A673 (cell line): ENCODE data around the gene SUPT6H. TPM values are rescaled to one million over a fixed set of nuclear protein-coding genes. Genes with fewer than 3 reads are reported as not detected.

ENCODE experiments used
- BruUV-seq: library from RNA; stranded (reverse); fragments of 400-500 nt; replicated peaks from 2 replicates; lab custom pipeline; 2021; lab: Mats Ljungman, UMichigan
- CTCF ChIA-PET: fragments of 300-600 bp; sonication (Branson Sonifier 250); formaldehyde crosslinking; loops from one replicate; lab custom pipeline; 2022; ENCODE audit warnings: antibody characterized with exemption; lab: Charles Lee
- POLR2A ChIA-PET: fragments of 300-600 bp; sonication (Branson Sonifier 250); formaldehyde crosslinking; loops from one replicate; lab custom pipeline; 2022; ENCODE audit warnings: antibody characterized with exemption; ENCODE audit not compliant: low non-redundant PET; lab: Charles Lee
- DNase-seq: peaks from one replicate; pipeline ENCODE4 v3.0.0-alpha.2; 2015; ENCODE audit warnings: low spot score
- H3K27ac ChIP-seq: fragments of 200-600 bp; sonication (generic); 2 replicates; pipeline ENCODE4 v1.5.1; 2016; ENCODE audit warnings: mixed run types, low read depth, mild to moderate bottlenecking, mixed read lengths, antibody characterized with exemption, low read length; ENCODE audit not compliant: poor library complexity, severe bottlenecking
- H3K27me3 ChIP-seq: fragments of 200-600 bp; sonication (generic); replicated peaks from 2 replicates; pipeline ENCODE4 v1.6.1; 2017; ENCODE audit warnings: mixed run types, low read depth, mild to moderate bottlenecking, mixed read lengths, antibody characterized with exemption, low read length; ENCODE audit not compliant: insufficient read depth, poor library complexity
- H3K36me3 ChIP-seq: fragments of 200-600 bp; sonication (generic); 2 replicates; pipeline ENCODE4 v1.6.1; 2016; ENCODE audit warnings: mixed run types, mild to moderate bottlenecking, mixed read lengths, antibody characterized with exemption, low read length; ENCODE audit not compliant: insufficient read depth, poor library complexity, severe bottlenecking
- H3K4me1 ChIP-seq: fragments of 200-600 bp; sonication (generic); 2 replicates; pipeline ENCODE4 v1.6.1; 2017; ENCODE audit warnings: mixed run types, mild to moderate bottlenecking, mixed read lengths, antibody characterized with exemption, low read length; ENCODE audit not compliant: insufficient read depth, poor library complexity, severe bottlenecking
- H3K4me3 ChIP-seq: fragments of 200-600 bp; sonication (generic); 2 replicates; pipeline ENCODE4 v1.5.1; 2016; ENCODE audit warnings: low read depth, mixed run types, mild to moderate bottlenecking, mixed read lengths, low read length; ENCODE audit not compliant: poor library complexity, severe bottlenecking
- H3K9me3 ChIP-seq: fragments of 200-600 bp; sonication (generic); 2 replicates; pipeline ENCODE4 v1.6.1; 2016; ENCODE audit warnings: mixed run types, low read depth, mild to moderate bottlenecking, mixed read lengths, antibody characterized with exemption, low read length; ENCODE audit not compliant: poor library complexity, severe bottlenecking
- CTCF ChIP-seq: fragments of 300-800, 200-600 bp; sonication (generic); conservative IDR thresholded peaks from 2 replicates; pipeline ENCODE4 v1.5.1; 2017; ENCODE audit warnings: low read depth, mild to moderate bottlenecking, antibody characterized with exemption, low read length, moderate library complexity, mixed read lengths
- EZH2 ChIP-seq: fragments of 200-600 bp; sonication (generic); IDR thresholded peaks from 2 replicates; pipeline ENCODE4 v1.6.1; 2017; ENCODE audit warnings: borderline replicate concordance, low read depth, mild to moderate bottlenecking, mixed read lengths, antibody characterized with exemption, low read length; ENCODE audit not compliant: poor library complexity, severe bottlenecking
- intact Hi-C: fragments of 100-400 bp; cut with micrococcal nuclease; formaldehyde crosslinking; loops from one replicate; pipeline ENCODE4 v1.10.0; 2022; ENCODE audit not compliant: unreplicated experiment
- total RNA-seq: library from RNA; stranded (reverse); gene quantifications from 2 replicates; pipeline ENCODE4 v1.2.3, GENCODE V29; 2021

The SUPT6H gene
- total RNA-seq, 1 experiment from 2014 or later = 105 TPM

- no peak overlapping the region for H3K4me3 ChIP-seq
- H3K36me3 ChIP-seq = peaks cover 27% of the 10 kb centered on the region
- BruUV-seq = no TSS peak
- no peaks in the 10 kb centered on the region for H3K9me3 ChIP-seq
- ChIA-PET POLR2A (no interaction called here), CTCF (no interaction called here)
- TF ChIP-seq CTCF = no peak
- peaks cover 30% of the 10 kb centered on the region for H3K4me1 ChIP-seq
- H3K27me3 ChIP-seq = no peaks in the 10 kb centered on the region
- intact Hi-C loops = no loop called here
- no peak for DNase-seq
- H3K27ac ChIP-seq = no peak overlapping the region
Observed at GRCh38 chr17:28715217-28715616, 53.2 kb downstream of the SUPT6H start.

- peak overlapping the region; percentile 97 for H3K4me3 ChIP-seq
- POLR2A ChIA-PET = interaction anchor here (0.6 kb wide), 1 partner anchor 126 kb away, joined by 5 read pairs; no protein-coding TSS in a partner anchor
Observed at GRCh38 chr17:28716740-28717577, 55.0 kb downstream of the SUPT6H start.

GRCh38 chr17:28717578-28718332 lies 55.8 kb downstream of the SUPT6H start, which contains the start of gene RAB34:
RAB34 (minus strand) TSS chr17:28717868; CDS start chr17:28717266, 602 bp downstream.
- TF ChIP-seq EZH2 (no peak), CTCF (peak; percentile 33; the same call in 1 of the 2 replicates)
- Histone ChIP-seq H3K4me1 (peaks cover 40% of the 10 kb centered on the region), H3K4me3 (peak within 1 kb of the TSS; percentile 97), H3K27ac (peak within 1 kb of the TSS; percentile 97), H3K36me3 (peaks cover 52% of the 10 kb centered on the region), H3K27me3 (no peaks in the 10 kb centered on the region), H3K9me3 (no peaks in the 10 kb centered on the region)
- BruUV-seq = no TSS peak
- peak; percentile 95 for DNase-seq
- ChIA-PET CTCF (no interaction called here), POLR2A (no interaction called here)
- intact Hi-C loops = no loop called here

More at GRCh38 chr17:28716740-28717577, 55.0 kb downstream of the SUPT6H start:
- H3K4me1 ChIP-seq = peaks cover 32% of the 10 kb centered on the region
- CTCF ChIA-PET = interaction anchor here (0.7 kb wide), 1 partner anchor 10 kb away, joined by 3 read pairs; no protein-coding TSS in a partner anchor
- no TSS peak for BruUV-seq
- intact Hi-C loops = no loop called here
- H3K36me3 ChIP-seq = peaks cover 44% of the 10 kb centered on the region
- H3K9me3 ChIP-seq = no peaks in the 10 kb centered on the region
- peak; percentile 43 for DNase-seq
- peak overlapping the region; percentile 97 for H3K27ac ChIP-seq
- TF ChIP-seq CTCF = no peak
- no peak for TF ChIP-seq EZH2
- no peaks in the 10 kb centered on the region for H3K27me3 ChIP-seq
